ENCODE results near the gene FZR1.
"Not testable (repeated sequence)": the region's sequence is repeated elsewhere in the genome, so short reads cannot be mapped to it uniquely, and the experiment has no call there.

Gene FZR1

DNA sequence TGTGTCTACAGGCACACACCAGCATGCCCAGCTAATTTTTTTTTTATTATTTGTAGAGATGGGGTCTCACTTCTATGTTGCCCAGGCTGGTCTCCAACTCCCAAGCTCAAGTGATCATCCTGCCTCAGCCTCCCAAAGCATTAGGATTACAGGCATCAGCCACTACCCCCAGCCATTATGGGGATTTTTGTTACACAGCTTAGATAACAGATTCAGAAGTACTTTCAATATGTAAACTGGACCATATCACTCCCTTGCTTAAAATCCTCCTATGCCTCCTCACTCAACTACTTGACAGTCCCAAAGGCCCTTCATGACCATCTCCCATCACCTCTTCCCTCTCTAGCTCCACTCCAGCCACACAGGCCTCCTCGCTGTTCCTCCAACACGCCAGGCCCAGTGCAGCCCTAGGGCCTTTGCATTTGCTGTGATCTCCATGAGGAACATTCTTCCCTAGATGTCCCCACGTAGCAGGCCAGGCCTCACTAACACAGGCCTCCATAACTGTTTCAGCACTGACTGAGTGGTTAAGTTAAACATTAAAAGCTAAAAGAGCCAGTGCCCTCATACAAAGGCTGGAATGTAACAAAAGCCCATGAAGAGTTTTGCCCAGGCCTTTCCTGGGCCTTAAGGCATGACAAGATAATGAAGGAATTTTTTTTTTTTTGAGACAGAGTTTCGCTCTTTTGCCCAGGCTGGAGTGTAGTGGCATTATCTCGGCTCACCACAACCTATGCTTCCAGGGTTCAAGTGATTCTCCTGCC lies 8.2 kb upstream of the FZR1 start:
- DNase-seq, result no peak

DNA sequence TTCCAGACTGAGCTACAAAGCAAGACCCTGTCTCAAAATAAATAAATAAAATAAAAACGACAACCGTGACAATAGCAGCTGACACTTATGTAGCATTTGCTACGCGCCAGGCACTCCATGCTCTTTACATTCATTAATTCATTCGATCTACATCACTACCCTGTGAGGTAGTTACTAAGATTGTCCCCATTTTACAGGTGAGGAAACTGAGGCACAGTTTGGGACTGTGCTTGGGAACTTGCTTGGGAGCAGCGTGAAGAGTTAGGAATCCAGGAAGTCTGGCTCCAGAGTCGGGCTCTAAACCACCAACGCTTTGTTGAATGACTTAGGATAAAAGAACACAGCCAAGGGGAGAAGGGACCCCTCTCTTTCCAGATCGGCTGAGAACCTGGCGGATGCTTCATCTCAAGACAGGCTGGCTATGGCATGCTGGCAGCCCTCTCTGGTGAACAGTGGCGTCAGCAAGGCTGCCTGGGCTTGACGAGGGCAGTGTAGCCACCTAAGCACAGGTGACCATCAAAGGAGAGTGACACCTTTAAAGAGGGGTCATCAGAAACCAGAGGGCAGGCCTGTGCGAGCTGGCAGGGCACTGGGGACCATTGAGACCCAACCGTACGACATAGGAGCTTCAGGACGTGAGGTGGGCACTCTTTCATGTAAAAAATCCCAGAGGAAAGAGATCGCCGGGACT lies 6.2 kb upstream of the FZR1 start:
- DNase-seq, result no peak

DNA sequence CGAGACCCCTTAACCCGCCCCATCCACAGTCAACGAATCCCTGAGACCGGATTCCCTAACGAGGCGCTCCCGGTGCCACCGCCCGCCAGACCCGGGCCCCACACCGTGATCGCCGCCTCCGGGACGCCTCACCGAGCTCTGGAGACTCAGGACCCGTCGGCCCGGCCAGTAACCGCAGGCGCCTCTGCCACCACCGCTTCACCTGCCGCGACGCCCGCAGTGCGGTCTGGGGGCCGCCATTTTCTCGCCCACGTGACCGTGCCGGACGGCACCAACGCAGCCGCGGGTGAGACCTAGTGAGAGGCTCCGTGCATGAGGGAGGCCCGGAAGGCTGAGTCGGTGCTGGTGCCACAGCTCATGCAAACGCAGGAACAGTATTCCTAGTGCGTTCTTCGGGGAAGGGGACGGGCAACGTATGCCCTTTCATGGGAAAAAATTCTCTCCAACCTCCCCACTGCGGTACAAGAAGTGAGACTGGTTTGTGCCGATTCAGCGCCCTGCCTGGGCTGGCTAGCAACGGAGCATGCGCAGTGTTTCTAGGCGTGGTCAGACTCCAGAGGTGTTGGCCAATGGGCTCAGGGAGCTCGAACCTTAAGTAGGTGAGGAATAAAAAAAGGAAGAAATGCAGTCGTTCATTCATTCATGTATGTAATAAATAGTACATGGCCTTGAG lies 5.5 kb upstream of the FZR1 start, which contains the start of gene DOHH:
Gene DOHH, minus strand, starts transcription at position 246 of the 673 bp plus-strand sequence. CDS start 3,860 bp downstream, outside the sequence.
- DNase-seq, result peak; percentile 95

DNA sequence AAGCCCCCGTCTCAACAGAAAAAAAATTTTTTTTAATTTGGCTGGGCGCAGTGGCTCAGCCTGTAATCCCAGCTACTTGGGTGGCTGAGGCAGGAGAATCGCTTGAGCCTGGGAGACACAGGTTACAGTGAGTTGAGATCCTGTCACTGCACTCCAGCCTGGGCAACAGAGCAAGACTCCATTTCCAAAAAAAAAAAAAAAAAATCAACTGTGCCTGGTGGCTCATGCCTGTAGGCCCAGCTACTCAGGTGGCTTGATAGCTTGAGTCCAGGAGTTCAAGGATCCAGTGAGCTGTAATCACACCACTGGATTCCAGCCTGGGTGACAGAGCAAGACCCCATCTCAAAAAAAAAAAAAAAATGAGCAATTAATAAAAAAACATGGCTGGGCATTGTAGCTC lies 4.3 kb upstream of the FZR1 start:
- no peak for DNase-seq

DNA sequence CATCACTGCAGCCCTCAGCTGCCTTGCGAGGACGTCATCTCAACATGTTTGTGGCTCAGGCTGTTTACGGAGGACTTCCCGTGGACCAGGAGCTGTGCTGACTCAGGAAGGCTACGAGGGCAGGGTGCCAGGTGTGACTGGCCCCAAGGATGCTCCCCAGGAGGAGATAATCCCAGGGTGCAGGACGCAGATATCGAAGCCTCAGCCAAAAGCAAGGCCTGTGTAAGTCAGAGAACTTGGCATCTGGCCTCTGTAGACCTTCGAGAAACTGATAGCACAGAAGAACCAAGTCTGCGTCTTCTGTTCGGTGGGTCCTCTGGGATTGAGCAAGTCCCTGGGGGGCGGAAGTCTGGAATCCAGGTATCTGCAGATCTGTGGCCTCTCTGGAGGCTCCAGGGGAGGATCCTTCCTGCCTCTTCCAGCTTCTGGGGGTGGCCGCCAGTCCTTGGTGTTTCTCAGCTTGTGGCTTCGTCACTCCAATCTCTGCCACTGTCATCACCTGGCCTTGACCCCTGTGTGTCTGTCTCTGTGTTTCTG lies 3.0 kb upstream of the FZR1 start:
- no peak for DNase-seq

DNA sequence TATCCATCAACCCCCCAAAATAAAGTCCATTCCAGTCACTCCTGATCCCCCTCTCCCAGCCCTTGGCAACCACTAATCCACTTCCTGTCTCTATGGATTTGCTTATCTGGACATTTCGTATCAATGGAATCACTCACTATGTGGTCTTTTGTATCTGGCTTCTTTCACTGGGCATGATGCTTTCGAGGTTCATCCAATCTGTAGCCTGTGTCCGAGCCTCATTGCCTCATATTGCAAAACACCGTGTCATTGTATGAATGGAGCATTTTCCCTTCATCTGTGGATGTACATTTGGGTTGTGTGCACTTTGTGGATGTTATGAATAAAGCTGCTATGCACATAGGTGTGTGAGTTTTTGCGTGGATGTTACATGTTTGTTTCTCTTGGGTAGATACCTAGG lies 1.4 kb upstream of the FZR1 start:
- no peak for DNase-seq

DNA sequence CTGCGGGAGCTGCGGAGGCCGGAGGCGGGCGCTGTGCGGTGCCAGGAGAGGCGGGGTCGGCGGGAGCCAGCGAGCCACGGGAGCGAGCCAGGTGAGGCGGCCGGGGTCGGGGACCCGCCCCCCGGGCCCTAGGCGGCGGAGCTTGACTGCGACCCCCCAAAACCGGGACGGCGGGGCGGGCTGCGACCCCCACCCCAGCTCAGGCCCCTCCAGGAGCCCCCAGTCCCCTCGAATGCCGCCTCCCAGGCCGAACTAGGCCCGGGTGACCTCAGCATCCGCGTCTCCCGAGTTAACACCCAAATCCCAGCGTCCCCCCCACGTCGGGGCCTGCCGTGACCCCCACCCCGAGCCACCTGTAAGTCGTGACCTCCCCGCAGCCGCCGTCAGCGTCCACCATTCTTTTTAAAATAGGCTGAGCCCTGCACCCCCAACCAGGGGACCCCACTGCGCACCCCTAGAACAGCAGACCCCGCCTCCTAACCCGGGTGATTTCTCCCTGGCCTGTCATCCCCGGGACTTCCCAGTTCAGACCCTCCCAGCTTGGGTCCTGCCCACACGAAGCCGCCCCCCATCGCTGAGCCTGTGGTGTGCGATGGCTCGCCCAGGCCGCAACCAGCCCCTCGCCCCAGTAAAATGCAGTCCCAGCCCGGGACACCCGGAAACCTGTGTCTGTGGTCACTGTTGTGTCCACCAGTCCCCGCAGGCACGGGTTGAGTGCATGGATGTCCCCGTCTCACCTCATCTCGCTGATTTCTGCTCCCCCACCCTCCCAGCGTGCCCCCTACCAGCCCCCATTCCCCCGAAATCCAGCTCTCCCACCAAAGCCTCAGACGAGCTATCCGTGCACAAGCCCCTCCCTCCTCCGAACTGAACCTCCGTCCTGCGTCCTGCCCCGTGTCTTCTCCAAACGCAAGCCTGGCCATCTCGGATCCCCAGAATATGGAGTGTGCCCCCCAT lies 551 bp downstream of the FZR1 start:
- DNase-seq, result peak; percentile 18

DNA sequence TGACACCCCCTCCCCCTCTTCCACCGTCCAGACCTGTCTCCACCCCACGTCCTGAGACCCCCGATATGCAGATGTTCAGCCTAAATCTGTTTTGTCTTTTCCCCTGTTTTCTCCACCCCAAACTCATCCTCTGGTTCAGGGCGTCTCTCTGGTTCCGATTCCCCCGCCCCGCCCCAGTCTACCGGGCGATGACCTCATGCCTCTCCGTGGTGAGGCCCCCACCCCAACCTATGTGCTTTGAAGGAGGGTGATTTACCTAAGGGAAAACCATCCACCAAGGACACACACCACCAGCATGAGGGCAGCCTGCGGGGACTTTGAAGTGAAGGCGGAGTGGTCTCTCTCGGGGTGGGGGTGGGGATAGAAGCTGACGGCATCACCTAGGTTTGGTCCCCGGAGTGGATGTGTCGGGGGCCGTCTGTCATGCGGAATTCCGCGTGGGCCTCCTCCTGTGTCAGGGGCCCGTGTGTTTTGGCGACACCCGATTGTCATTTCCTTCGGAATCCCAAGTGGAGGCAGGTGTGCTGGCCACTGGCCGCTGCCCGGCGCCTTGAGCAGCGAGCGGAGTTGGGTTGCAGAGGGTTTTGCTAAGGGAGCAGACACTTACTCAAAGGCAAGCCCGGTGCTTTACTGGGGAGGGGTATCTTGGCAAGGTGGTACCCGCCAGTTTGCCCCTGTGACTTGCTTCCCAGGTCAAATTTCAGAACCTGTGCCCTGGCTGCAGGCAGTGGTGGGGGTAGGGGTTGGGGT lies 1.4 kb downstream of the FZR1 start:
- peak; percentile 49 for DNase-seq

DNA sequence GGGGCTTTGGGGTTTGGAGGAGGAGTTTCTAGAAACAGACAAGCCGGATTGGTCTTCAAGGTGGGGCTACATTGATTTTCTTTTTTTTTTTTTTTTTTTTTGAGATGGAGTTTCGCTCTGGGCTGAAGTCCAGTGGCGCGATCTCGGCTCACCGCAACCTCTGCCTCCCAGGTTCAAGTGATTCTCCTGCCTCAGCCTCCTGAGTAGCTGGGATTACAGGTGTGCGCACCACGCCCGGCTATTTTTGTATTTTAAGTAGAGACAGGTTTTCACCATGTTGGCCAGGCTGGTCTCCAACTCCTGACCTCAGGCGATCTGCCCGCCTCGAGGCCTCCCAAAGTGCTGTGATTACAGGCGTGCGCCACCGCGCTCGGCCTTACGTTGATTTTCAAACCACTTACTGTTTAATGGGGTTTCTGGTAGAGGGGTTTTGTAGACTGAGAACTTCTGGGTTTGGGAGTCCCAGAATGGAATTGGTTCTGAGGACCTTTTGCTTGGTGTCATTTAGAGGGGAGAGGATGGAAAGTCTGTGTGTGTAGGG lies 2.1 kb downstream of the FZR1 start:
- DNase-seq, result not testable (repeated sequence)

DNA sequence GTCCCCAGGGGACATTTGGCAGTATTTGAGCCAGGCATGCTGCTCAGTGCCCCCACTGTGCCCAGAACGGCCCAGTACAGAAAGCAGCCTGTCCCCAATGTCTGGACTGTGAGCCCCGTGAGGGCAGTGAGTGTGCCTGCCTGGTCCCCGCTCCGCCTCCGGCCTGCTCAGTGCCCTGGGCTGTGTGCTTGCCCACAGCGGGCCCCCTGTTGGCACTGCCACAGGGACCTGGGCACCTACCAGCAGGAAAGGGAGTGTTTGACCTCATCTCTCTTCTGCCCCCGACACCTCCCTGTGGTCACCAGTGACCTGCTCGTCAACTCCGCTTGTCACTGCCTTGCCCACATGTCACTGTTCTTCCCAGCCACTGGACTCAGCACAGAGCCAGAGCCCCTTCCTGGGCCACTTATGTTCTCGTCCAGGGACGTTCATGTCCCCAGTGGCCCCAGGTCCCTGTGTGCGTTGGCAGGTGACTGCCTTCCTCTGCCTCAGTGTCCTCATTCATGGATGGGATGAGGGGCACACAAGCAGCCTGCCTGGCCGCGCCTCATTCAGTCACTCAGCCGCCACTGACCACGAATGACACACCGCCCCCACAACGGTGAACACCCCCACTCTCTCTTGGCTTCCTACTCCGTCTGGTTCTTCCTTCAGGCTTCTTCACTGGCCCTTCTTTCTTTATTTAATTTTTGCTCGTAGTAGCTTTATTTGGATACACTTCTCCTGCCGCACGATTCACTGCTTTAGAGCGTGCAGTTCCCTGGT lies 2.8 kb downstream of the FZR1 start:
- no peak for DNase-seq

DNA sequence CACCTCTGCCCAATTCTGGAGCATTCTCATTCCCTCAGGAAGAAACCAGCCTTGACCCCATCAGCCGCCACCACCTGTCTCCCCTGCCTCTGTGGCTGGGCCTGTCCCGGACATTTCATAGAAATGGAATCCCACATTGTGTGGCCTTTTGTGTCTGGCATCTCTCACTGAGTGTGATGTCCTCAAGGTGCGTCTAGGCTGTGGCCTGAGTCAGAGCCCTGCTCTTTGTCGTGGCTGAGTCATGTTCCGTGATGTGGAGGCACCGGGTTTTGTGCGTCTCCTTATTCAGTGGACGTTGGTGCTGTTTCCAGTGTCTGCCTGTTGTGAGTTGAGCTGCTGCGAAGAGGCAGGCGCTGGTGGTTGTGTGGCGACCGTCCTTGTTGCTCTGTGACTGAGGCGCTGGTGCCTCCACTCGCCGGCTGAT lies 3.5 kb downstream of the FZR1 start:
- no peak for DNase-seq

DNA sequence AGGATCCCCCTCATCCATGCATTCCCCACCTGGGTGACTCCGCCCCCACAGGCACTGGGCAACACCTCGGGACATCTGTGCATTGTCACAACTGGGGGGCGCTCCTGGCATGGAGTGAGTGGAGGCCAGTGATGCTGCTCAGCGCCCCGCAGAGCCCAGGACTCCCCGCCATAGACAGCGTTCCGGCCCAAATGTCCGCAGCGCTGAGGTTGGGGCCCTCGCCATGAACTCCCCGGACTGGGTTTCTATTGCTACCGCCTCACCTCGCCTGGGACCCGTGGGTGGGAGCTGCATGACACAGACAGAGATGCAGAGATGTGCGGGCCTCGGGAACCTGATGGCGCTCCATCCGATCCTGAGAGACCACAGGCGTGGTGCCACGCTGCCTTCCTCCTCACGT lies 4.6 kb downstream of the FZR1 start:
- DNase-seq, result no peak

DNA sequence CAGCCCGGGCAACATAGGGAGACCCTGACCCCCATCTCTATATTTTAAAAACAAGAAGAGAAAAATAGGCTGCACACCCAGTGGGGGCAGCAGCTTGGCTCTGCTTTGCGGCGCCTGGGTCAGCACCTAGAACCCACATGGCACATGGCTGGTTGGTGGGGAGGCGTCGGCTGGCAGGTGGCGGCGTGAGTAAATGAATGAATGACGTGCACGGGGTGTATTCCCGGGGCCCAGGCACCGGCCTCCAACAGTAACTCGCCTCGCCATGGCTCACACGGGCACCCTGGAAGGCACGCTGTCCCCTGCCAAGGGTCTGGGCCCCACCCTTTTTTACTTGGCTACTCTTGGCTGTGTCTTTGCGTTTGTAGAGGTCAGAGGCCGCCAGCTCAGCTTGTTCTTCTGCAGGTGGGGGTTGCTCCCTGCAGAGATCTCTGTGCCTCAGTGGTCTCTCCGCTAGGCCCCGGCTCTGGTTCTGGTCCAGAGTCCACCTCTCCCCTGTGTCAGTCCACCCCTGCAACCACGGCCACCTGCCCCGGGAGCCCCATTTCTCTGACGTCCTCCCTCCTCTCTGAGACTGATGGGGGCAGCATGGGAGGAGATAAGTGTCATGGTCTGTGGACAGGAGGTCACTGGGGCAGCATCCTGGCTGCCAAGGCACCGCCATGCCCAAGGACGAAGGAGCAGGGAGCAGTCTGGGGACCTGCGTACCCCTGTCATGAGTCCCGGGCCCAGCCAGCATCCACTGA lies 5.6 kb downstream of the FZR1 start:
- DNase-seq, result no peak

DNA sequence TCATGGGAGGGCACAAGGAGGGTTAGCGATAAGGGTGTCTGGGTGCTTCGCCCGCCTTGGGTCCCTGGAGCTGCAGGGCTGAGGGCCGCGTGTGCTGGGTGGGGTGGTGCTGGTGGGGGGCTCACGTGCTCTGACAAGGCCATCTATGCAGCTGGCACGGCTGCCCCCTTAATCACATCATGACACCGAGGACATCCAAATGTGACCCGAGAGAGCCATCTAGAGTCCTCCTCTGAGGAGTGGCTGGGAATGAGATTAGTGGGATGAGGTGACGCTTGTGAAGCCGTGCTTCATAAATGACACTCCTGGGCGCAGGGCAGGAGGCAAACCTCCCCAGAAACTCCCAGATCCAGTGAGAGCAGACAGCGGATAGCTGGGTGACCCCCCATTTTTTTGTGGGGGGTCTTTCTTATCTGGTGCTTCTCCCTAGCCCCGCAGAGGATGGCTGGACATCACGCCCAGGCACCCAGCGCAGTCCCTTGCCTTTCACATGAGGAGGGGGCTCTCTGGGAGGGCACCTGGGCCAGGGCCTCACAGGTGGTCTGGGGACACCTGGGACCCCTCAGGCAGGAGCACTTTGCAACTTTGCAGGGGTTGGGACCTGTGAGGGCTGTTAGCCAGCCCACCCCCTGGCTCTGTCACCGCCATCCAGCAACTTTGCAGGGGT lies 6.6 kb downstream of the FZR1 start:
- no peak for DNase-seq

DNA sequence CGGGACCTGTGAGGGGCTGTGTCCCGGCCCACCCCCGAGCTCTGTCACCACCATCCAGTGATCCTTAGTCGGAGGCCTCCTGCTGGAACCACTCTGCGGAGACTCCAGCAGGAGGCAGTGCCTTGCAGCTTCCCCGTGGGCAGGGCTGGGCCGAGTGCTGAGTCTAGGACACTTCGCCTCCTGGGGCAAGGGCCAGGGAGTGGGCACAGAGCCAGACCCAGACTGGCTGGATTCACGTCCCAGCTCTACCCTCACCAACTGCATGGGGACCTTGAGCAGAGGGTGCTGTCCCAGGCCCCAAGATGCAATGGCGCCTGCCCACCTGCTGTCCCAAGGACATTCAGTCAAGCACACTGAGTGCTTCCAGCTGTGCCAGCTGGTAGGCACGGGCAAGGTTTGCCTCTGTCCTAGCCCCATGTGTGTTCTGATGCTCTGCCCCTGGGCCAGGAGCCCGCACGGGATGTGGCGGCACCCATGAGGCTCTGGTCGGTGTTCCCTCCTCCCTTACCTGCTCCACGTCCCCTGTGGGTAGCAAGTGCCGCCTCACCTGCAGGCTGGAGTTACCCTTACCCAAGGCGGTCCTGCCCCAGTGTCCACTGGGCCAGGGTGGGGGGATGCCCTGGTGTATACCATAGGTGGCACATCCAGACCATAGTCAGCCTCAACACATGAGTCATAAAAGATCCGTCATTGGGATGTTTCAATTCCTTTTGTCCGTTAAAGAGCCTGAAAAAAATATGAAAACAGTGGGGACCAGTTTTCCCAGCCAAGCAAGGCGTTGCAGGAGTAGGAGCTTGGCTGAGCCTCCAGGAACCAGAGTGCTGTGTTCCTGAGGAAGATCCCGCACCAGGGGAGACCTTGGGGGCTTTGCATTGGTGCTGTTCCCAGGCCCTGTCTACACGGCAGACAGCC lies 7.4 kb downstream of the FZR1 start:
- DNase-seq, result no peak

DNA sequence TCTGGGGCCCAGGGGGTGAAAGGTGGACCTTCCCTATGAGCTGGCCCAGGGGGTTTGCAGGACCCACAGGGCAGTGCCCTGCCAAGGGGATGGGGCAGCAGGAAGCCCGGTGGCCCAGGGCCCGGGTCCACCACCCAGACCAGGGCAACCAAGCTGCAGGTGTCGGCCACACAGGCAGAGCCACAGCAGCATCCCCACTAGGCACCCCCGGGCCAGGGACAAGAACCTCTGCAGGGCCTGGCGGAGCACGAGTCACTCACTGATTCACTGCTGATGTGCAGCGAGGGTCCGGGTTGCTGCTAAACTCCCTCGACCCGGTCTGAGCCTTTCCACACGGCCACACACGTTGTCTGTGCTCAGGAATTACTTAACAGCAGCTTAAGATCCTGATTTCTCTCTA lies 8.8 kb downstream of the FZR1 start:
- DNase-seq, result no peak

DNA sequence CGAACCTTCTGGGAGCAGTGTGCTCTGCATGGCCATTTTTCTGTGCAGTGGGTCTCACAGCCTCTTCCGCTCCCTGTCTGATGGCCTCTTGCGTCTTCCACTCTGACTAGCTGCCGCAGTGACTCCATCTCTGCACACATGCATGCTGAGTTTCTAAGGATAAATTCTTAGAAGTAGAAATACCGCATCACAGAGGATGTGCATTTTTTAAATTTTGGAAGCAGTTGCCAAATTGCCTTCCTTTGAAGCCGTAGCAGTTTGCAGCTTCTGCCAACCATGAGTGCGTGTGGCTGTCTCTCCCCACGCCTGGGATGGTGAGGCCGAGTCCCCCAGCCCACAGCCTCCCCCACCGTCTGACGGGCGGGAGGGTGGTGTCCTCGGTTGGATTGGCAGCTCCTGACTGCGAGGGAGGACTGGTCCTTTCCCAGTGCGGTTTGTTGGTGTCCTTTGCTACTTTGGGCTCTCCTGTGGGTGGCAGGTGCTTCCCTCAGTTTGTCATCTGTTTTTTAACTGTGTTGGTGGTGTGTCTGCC lies 9.8 kb downstream of the FZR1 start:
- no peak for DNase-seq

DNA sequence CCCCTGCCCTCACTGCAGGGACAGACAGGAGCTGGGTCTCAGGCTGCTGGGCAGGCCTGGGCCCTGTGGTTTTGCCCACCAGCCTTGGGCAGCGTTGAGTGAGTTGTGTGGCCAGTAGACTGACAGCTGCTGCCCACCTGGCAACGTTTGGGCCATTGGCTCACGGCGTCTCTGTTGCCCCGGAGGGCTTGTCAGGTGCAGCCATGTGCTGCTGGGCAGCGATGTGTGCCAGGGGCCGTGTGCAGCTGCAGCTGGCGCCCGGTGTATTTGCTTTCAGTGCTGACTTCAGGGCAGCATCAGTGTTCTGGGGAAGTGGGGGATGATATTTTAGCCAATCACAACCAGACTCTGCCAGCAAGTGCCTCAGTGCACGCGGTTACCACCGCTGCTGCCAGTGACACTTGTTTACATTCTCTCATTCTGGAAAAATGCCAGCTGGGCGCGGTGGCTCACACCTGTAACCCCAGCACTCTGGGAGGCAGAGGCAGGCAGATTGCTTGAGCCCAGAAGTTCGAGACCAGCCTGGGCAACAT lies 10.6 kb downstream of the FZR1 start:
- DNase-seq, result no peak

Data from stimulated activated CD4-positive, alpha-beta T cell treated with anti-CD3 and anti-CD28 coated beads, Interleukin-12 subunit alpha, Interleukin-12 subunit beta, amount 100 ng/mL, for 4 hours (primary cell).